Activated naive CD4-positive, alpha-beta T cell treated with anti-CD3 and anti-CD28 coated beads, Interleukin-2, amount 50 U/mL, for 24 hours (primary cell): ENCODE measurements around the gene ATP2B3.

Experiments
- H3K27ac Mint-ChIP-seq: one replicate; pipeline ENCODE4 v1.8.0; 2021; ENCODE audit warnings: mild to moderate bottlenecking, mixed read lengths
- H3K27me3 Mint-ChIP-seq: one replicate; pipeline ENCODE4 v1.8.0; 2021; ENCODE audit warnings: mixed read lengths
- H3K36me3 Mint-ChIP-seq: one replicate; pipeline ENCODE4 v1.8.0; 2021; ENCODE audit warnings: mixed read lengths
- H3K4me1 Mint-ChIP-seq: one replicate; pipeline ENCODE4 v1.8.0; 2021; ENCODE audit warnings: mixed read lengths
- H3K4me3 Mint-ChIP-seq: one replicate; pipeline ENCODE4 v1.8.0; 2021; ENCODE audit warnings: mild to moderate bottlenecking, mixed read lengths
- H3K9me3 Mint-ChIP-seq: one replicate; pipeline ENCODE4 v1.8.0; 2021; ENCODE audit warnings: mixed read lengths

Gene ATP2B3

DNA sequence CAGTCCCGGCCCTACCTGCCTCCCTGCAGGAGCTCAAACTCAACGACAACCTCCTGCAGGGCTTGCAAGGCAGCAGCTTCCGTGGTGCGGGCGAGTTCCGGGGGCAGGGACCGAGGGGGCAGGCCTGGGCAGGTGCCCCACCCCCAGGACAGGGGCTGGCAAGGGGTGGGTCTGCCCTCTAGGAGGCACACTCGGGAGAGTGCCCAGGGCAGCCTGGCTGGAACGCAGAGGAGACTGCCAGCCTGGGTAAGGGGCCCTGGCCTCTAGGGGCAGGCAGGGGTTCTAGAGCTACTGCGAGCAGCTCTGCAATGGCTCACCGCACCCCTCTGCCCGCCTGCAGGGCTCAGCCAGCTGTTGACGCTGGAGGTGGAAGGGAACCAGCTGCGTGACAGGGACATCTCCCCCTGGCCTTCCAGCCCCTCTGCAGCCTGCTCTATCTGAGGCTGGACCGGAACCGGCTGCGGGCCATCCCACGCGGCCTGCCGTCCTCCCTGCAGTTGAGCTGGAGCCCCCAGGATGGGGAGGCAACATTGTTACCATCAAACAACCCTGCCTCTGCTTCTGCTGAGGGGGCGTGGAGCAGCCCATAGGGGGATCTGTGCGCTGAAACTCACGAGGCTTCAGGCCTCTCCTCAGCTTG is 34.9 kb upstream of the ATP2B3 start:
- Mint-ChIP-seq H3K36me3 (no peaks in the 10 kb centered on the region), H3K27me3 (no peaks in the 10 kb centered on the region), H3K9me3 (no peaks in the 10 kb centered on the region), H3K4me3 (no peak overlapping the region), H3K4me1 (no peaks in the 10 kb centered on the region), H3K27ac (no peak overlapping the region)

- Mint-ChIP-seq H3K4me1 (no peaks in the 10 kb centered on the region), H3K27me3 (no peaks in the 10 kb centered on the region), H3K9me3 (no peaks in the 10 kb centered on the region), H3K27ac (no peak overlapping the region), H3K4me3 (no peak overlapping the region), H3K36me3 (no peaks in the 10 kb centered on the region)
These were observed 31.9 kb upstream of the ATP2B3 start for GRCh38 chrX:153485396-153486080.

GRCh38 chrX:153486171-153486570 is 31.3 kb upstream of the ATP2B3 start:
- Mint-ChIP-seq H3K36me3 (no peaks in the 10 kb centered on the region), H3K27ac (no peak overlapping the region), H3K27me3 (no peaks in the 10 kb centered on the region), H3K4me1 (no peaks in the 10 kb centered on the region), H3K4me3 (no peak overlapping the region), H3K9me3 (no peaks in the 10 kb centered on the region)

- no peak overlapping the region for H3K4me3 Mint-ChIP-seq
- no peaks in the 10 kb centered on the region for H3K4me1 Mint-ChIP-seq
- H3K27me3 Mint-ChIP-seq: no peaks in the 10 kb centered on the region
- no peak overlapping the region for H3K27ac Mint-ChIP-seq
- no peaks in the 10 kb centered on the region for H3K9me3 Mint-ChIP-seq
- no peaks in the 10 kb centered on the region for H3K36me3 Mint-ChIP-seq
These were observed 29.8 kb upstream of the ATP2B3 start for GRCh38 chrX:153487590-153488071.

- no peaks in the 10 kb centered on the region for H3K4me1 Mint-ChIP-seq
- H3K27me3 Mint-ChIP-seq: no peaks in the 10 kb centered on the region
- no peaks in the 10 kb centered on the region for H3K9me3 Mint-ChIP-seq
- no peak overlapping the region for H3K4me3 Mint-ChIP-seq
- no peak overlapping the region for H3K27ac Mint-ChIP-seq
- H3K36me3 Mint-ChIP-seq: no peaks in the 10 kb centered on the region
These were observed 29.1 kb upstream of the ATP2B3 start for GRCh38 chrX:153488231-153488914.

GRCh38 chrX:153490217-153490930 is 27.1 kb upstream of the ATP2B3 start:
- Mint-ChIP-seq H3K27me3 (no peaks in the 10 kb centered on the region), H3K9me3 (no peaks in the 10 kb centered on the region), H3K36me3 (no peaks in the 10 kb centered on the region), H3K4me3 (no peak overlapping the region), H3K4me1 (no peaks in the 10 kb centered on the region), H3K27ac (no peak overlapping the region)

- no peaks in the 10 kb centered on the region for H3K9me3 Mint-ChIP-seq
- no peaks in the 10 kb centered on the region for H3K4me1 Mint-ChIP-seq
- no peak overlapping the region for H3K4me3 Mint-ChIP-seq
- H3K36me3 Mint-ChIP-seq: no peaks in the 10 kb centered on the region
- H3K27ac Mint-ChIP-seq: no peak overlapping the region
- no peaks in the 10 kb centered on the region for H3K27me3 Mint-ChIP-seq
These were observed 26.0 kb upstream of the ATP2B3 start for GRCh38 chrX:153491351-153491914.

DNA sequence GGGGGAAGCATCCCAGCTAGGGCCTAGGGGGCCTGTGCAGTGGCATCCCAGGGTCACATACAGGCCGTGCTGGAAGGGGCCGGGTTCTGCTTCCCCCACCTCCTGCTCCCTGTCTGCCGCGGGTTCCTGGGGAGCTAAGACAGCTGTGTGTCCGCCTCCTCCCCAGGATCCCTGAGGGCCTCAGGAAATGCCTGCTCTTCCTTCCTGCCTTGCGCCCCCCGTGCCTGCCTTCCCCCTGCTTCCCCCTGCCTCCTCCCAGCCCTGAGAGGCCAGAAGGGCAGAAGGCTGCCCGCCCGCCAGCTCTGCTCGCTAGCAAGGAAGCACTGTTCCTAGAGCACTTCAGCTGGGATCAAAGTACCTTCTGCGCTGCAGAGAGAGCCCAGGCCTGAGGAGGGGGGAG is 25.5 kb upstream of the ATP2B3 start:
- H3K4me1 Mint-ChIP-seq: no peaks in the 10 kb centered on the region
- no peak overlapping the region for H3K27ac Mint-ChIP-seq
- H3K9me3 Mint-ChIP-seq: no peaks in the 10 kb centered on the region
- no peak overlapping the region for H3K4me3 Mint-ChIP-seq
- H3K36me3 Mint-ChIP-seq: no peaks in the 10 kb centered on the region
- H3K27me3 Mint-ChIP-seq: no peaks in the 10 kb centered on the region

- Mint-ChIP-seq H3K4me3 (no peak overlapping the region), H3K9me3 (no peaks in the 10 kb centered on the region), H3K27me3 (no peaks in the 10 kb centered on the region), H3K36me3 (no peaks in the 10 kb centered on the region), H3K27ac (no peak overlapping the region), H3K4me1 (no peaks in the 10 kb centered on the region)
These were observed 24.9 kb upstream of the ATP2B3 start for GRCh38 chrX:153492543-153492942.

GRCh38 chrX:153493085-153493484 is 24.4 kb upstream of the ATP2B3 start:
- Mint-ChIP-seq H3K4me3 (no peak overlapping the region), H3K36me3 (no peaks in the 10 kb centered on the region), H3K9me3 (no peaks in the 10 kb centered on the region)

DNA sequence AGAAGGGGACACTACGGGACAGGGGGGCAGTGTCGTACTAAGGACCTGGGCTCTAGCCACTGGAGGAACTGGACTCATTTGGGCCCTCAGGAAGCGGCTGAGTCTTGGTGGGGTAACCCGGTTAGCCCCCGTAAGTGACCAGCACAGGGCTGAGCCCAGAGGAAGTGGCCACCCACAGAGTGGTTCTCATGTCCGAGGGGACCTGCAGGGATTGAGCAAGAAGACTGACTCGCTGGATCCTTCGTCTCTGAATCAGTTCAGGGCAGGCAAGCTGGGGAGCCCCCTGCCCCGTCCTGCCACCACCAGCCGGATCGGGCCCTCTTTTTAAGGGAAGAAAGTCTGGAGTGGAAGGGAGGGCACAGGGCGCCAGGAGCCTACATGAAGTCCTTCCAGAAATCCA is 23.4 kb upstream of the ATP2B3 start:
- Mint-ChIP-seq H3K9me3 (no peaks in the 10 kb centered on the region), H3K36me3 (no peaks in the 10 kb centered on the region), H3K4me1 (no peaks in the 10 kb centered on the region), H3K4me3 (no peak overlapping the region), H3K27me3 (no peaks in the 10 kb centered on the region), H3K27ac (no peak overlapping the region)

More at GRCh38 chrX:153493085-153493484, 24.4 kb upstream of the ATP2B3 start:
- H3K27me3 Mint-ChIP-seq: no peaks in the 10 kb centered on the region
- H3K27ac Mint-ChIP-seq: no peak overlapping the region
- no peaks in the 10 kb centered on the region for H3K4me1 Mint-ChIP-seq

- Mint-ChIP-seq H3K27ac (no peak within 1 kb of the TSS), H3K4me3 (no peak within 1 kb of the TSS), H3K27me3 (no peaks in the 10 kb centered on the region), H3K4me1 (no peaks in the 10 kb centered on the region), H3K36me3 (no peaks in the 10 kb centered on the region), H3K9me3 (no peaks in the 10 kb centered on the region)
These were observed 22.7 kb upstream of the ATP2B3 start, which contains the start of gene BGN for GRCh38 chrX:153494541-153495361. Gene BGN (plus strand): TSS chrX:153494980. CDS start chrX:153504632, 9,652 bp downstream.

DNA sequence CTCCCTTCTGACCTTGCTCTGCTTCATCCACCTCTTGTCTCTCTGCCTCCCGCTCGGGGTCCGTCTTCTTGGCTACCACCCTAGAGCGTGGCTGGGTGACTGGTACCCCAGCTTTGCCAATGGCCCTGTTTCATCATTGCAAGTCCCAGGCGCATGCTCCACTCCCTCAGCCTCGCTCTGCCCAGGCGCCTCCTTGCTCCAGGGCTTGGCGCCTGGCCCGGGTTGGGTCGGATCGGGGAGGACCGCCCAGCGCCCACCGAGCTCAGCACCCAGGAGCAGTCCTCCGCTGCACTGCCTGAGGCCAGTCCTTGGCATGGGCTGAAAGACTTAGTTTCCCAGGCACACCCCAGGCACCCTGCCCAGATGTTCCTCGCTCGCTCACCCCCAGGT is 22.1 kb upstream of the ATP2B3 start:
- H3K4me1 Mint-ChIP-seq: no peaks in the 10 kb centered on the region
- no peak overlapping the region for H3K27ac Mint-ChIP-seq
- no peaks in the 10 kb centered on the region for H3K9me3 Mint-ChIP-seq
- no peak overlapping the region for H3K4me3 Mint-ChIP-seq
- no peaks in the 10 kb centered on the region for H3K27me3 Mint-ChIP-seq
- H3K36me3 Mint-ChIP-seq: no peaks in the 10 kb centered on the region

DNA sequence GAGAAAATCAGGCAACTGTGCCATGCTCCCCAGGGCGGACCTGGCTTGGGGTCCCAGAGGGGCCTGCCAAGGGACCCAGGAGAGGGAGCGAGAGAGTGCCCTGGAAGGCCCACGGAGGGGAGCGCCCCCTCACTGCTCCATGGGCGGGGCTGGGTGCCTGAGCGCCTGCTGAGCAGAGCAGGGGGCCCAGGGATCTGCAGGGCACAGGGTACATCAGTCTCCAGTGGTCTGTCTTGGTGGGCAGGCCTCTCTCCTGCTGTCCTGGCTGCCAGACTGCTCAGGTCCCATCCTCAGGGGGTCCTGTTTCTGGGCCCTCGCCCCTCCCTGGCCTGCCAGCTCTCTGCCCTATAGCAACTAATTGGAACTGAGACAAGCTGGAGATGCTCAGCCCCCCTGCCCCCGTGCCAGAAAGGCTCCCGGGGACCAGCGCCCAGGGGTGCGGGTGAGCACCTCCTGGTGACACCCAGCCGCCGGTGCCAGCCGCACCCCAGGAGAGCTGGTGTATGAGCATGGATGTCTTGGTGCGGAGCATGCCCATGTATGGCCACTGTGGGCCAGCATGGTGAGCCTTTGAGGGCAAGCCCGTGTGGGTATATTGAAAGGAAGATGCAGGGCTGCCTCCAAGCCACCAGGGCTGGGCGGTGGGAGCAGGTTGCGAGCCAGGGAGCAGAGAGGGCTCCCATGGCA is 21.4 kb upstream of the ATP2B3 start:
- Mint-ChIP-seq H3K9me3 (no peaks in the 10 kb centered on the region), H3K27ac (no peak overlapping the region), H3K27me3 (no peaks in the 10 kb centered on the region), H3K4me3 (no peak overlapping the region), H3K4me1 (no peaks in the 10 kb centered on the region), H3K36me3 (no peaks in the 10 kb centered on the region)
